ENCODE data around the gene SV2C. TPM values are rescaled to one million over a fixed set of nuclear protein-coding genes. Genes with fewer than 3 reads are reported as not detected.

Gene SV2C
- total and polyA plus RNA-seq, 2 donors (not counting 1 experiment from before 2014, with no cell fraction given): not detected

DNA sequence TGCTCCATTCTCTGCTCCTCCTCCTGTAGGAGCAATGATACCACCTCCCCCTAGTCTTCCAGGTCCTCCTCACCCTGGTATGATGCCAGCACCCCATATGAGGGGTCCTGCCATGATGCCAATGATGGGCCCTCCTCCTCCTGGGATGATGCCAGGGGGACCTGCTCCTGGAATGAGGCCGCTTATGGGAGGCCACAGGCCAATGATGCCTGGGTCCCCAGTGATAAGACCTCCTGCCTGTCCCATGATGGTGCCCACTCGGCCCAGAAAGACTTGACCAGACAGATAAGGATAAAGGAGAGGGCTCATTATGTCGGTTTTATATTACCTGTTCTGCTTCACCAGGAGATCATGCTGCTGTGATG is 293.7 kb downstream of the SV2C start:
- TF ChIP-seq, protein P1, sequence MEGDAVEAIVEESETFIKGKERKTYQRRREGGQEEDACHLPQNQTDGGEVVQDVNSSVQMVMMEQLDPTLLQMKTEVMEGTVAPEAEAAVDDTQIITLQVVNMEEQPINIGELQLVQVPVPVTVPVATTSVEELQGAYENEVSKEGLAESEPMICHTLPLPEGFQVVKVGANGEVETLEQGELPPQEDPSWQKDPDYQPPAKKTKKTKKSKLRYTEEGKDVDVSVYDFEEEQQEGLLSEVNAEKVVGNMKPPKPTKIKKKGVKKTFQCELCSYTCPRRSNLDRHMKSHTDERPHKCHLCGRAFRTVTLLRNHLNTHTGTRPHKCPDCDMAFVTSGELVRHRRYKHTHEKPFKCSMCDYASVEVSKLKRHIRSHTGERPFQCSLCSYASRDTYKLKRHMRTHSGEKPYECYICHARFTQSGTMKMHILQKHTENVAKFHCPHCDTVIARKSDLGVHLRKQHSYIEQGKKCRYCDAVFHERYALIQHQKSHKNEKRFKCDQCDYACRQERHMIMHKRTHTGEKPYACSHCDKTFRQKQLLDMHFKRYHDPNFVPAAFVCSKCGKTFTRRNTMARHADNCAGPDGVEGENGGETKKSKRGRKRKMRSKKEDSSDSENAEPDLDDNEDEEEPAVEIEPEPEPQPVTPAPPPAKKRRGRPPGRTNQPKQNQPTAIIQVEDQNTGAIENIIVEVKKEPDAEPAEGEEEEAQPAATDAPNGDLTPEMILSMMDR (conservative IDR thresholded peaks at IDR 0.05 in 1 of 2, IDR thresholded peaks at IDR 0.05 in 1 of 2; ENCODE audit: low read depth in 1 of 2, low read length in 2 of 2): no peak
- TF ChIP-seq EZH2 (IDR thresholded peaks at IDR 0.05; ENCODE audit: low read length, missing control alignments): no peak

DNA sequence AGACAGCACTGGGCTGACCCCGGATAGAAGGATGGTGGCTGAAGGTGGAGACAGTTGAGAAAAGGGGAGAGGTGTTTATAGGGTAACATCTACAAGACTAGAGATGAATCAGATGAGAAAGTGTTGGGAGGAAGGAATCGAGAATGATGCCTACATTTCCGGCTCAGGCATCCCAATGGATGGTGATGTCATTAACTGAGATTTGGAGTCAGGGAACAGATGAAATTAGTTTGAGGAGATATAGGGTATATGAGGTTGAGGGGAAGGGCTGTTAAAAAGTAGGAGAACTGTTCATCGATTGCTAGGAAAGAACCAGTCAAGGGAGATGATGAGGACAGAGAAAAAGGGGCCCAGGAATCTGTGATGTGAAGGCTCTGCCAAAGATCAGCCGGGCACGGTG is 295.2 kb downstream of the SV2C start:
- Histone ChIP-seq H2AFZ (ENCODE audit: low read length) (no peak overlapping the region), H3K27me3 (ENCODE audit: control insufficient read depth, insufficient read depth, low read length) (no peaks in the 10 kb centered on the region), H3K36me3 (ENCODE audit: control insufficient read depth, insufficient read depth, low read length) (no peaks in the 10 kb centered on the region), H3K79me2 (ENCODE audit: control insufficient read depth, insufficient read depth, low read length) (no peaks in the 10 kb centered on the region), H3K4me3 (replicated peaks in 1 of 4; ENCODE audit: control extremely low read depth in 1 of 4, insufficient read depth in 1 of 4, low read depth in 3 of 4, low read length in 4 of 4) (no peak overlapping the region), H4K20me1 (ENCODE audit: control insufficient read depth, extremely low read depth, insufficient read depth, low read length) (no peaks in the 10 kb centered on the region), H3K9me3 (ENCODE audit: control insufficient read depth, insufficient read depth, low read depth, low read length) (no peaks in the 10 kb centered on the region), H3K4me1 (ENCODE audit: control insufficient read depth, extremely low read depth, insufficient read depth, low read length) (no peaks in the 10 kb centered on the region), H3K9ac (ENCODE audit: insufficient read depth, low read length) (no peak overlapping the region), H3K27ac (ENCODE audit: insufficient read depth, low read length) (no peak overlapping the region), H3K4me2 (ENCODE audit: extremely low read depth, insufficient read depth, low read length) (no peak overlapping the region)
- DNase-seq (ENCODE audit: low read depth in 2 of 2): no peak
- TF ChIP-seq, protein P1 (conservative IDR thresholded peaks at IDR 0.05 in 1 of 2, IDR thresholded peaks at IDR 0.05 in 1 of 2; ENCODE audit: low read depth in 1 of 2, low read length in 2 of 2): no peak
- TF ChIP-seq EZH2 (IDR thresholded peaks at IDR 0.05; ENCODE audit: low read length, missing control alignments): no peak

More for the DNA sequence above, 293.7 kb downstream of the SV2C start:
- no peak for DNase-seq (ENCODE audit: low read depth in 2 of 2)
- Histone ChIP-seq H4K20me1 (ENCODE audit: control insufficient read depth, extremely low read depth, insufficient read depth, low read length) (no peaks in the 10 kb centered on the region), H3K27ac (ENCODE audit: insufficient read depth, low read length) (no peak overlapping the region), H3K4me2 (ENCODE audit: extremely low read depth, insufficient read depth, low read length) (no peak overlapping the region), H3K9me3 (ENCODE audit: control insufficient read depth, insufficient read depth, low read depth, low read length) (no peaks in the 10 kb centered on the region), H3K4me3 (replicated peaks in 1 of 4; ENCODE audit: control extremely low read depth in 1 of 4, insufficient read depth in 1 of 4, low read depth in 3 of 4, low read length in 4 of 4) (no peak overlapping the region), H3K27me3 (ENCODE audit: control insufficient read depth, insufficient read depth, low read length) (no peaks in the 10 kb centered on the region), H3K9ac (ENCODE audit: insufficient read depth, low read length) (no peak overlapping the region), H3K4me1 (ENCODE audit: control insufficient read depth, extremely low read depth, insufficient read depth, low read length) (no peaks in the 10 kb centered on the region), H3K79me2 (ENCODE audit: control insufficient read depth, insufficient read depth, low read length) (no peaks in the 10 kb centered on the region), H3K36me3 (ENCODE audit: control insufficient read depth, insufficient read depth, low read length) (no peaks in the 10 kb centered on the region), H2AFZ (ENCODE audit: low read length) (no peak overlapping the region)

DNA sequence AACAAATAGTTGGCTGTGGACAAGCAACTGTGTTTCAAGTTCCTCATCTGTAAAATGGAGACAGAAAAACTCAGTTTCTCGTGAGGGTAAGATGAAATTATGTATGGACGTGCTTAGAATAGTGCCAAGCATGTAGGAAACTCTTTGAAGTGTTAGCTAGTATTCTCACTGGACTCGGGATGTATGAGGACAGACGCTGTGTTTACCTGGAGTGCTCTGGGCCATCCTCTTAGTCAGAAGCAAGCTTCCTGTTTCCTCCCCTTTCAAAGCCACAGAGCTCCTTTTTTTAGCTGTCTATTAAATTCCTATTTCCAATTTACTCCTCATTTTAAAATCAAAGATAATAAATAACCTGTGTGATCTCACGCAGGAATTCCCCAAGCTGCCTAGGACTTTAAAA is 296.1 kb downstream of the SV2C start:
- no peaks in the 10 kb centered on the region for H3K27me3 ChIP-seq (ENCODE audit: control insufficient read depth, insufficient read depth, low read length)
- no peaks in the 10 kb centered on the region for H3K9me3 ChIP-seq (ENCODE audit: control insufficient read depth, insufficient read depth, low read depth, low read length)
- DNase-seq (ENCODE audit: low read depth in 2 of 2): no peak
- no peak overlapping the region for H3K9ac ChIP-seq (ENCODE audit: insufficient read depth, low read length)
- H3K79me2 ChIP-seq (ENCODE audit: control insufficient read depth, insufficient read depth, low read length): no peaks in the 10 kb centered on the region
- H4K20me1 ChIP-seq (ENCODE audit: control insufficient read depth, extremely low read depth, insufficient read depth, low read length): no peaks in the 10 kb centered on the region
- H3K4me2 ChIP-seq (ENCODE audit: extremely low read depth, insufficient read depth, low read length): no peak overlapping the region
- H2AFZ ChIP-seq (ENCODE audit: low read length): no peak overlapping the region
- no peaks in the 10 kb centered on the region for H3K36me3 ChIP-seq (ENCODE audit: control insufficient read depth, insufficient read depth, low read length)
- H3K4me3 ChIP-seq (replicated peaks in 1 of 4; ENCODE audit: control extremely low read depth in 1 of 4, insufficient read depth in 1 of 4, low read depth in 3 of 4, low read length in 4 of 4): no peak overlapping the region
- no peak overlapping the region for H3K27ac ChIP-seq (ENCODE audit: insufficient read depth, low read length)
- no peak for TF ChIP-seq EZH2 (IDR thresholded peaks at IDR 0.05; ENCODE audit: low read length, missing control alignments)
- TF ChIP-seq, protein P1 (conservative IDR thresholded peaks at IDR 0.05 in 1 of 2, IDR thresholded peaks at IDR 0.05 in 1 of 2; ENCODE audit: low read depth in 1 of 2, low read length in 2 of 2): no peak
- no peaks in the 10 kb centered on the region for H3K4me1 ChIP-seq (ENCODE audit: control insufficient read depth, extremely low read depth, insufficient read depth, low read length)

Data from fibroblast of lung (primary cell).